BLaER1 treated with 17β-estradiol and CSF1 and Interleukin-3, amounts not matched to agents 10 nM and 100 nM (cell line): ENCODE data around the gene ERFL.
A peak's percentile ranks its signal among the peaks of the same experiment; 100 is the strongest.
"Not testable (repeated sequence)": the region's sequence is repeated elsewhere in the genome, so short reads cannot be mapped to it uniquely, and the experiment has no call there.

Experiments used
- H3K27ac ChIP-seq, 11 experiments: shearing (Covaris generic); formaldehyde crosslinking; 2 replicates each; pipeline ENCODE4 v1.8.1; 2022
- H3K27me3 ChIP-seq, 11 experiments: shearing (Covaris generic); formaldehyde crosslinking; 2 replicates each; pipeline ENCODE4 v1.8.1; 2022
- H3K36me3 ChIP-seq, 11 experiments: shearing (Covaris generic); formaldehyde crosslinking; 2 replicates each; pipeline ENCODE4 v1.8.1; 2022
- H3K4me1 ChIP-seq, 10 experiments: shearing (Covaris generic); formaldehyde crosslinking; 2 replicates each; pipeline ENCODE4 v1.8.1; 2022
- H3K4me2 ChIP-seq, 11 experiments: shearing (Covaris generic); formaldehyde crosslinking; 2 replicates each; pipeline ENCODE4 v1.8.1; 2022
- H3K4me3 ChIP-seq, 10 experiments: shearing (Covaris generic); formaldehyde crosslinking; 2 replicates each; pipeline ENCODE4 v1.8.1; 2022
- H3K9ac ChIP-seq, 11 experiments: shearing (Covaris generic); formaldehyde crosslinking; 2 replicates each; pipeline ENCODE4 v1.8.1; 2022
- H3K9me3 ChIP-seq, 11 experiments: shearing (Covaris generic); formaldehyde crosslinking; replicated peaks in 1 of 11; 2 replicates each; pipeline ENCODE4 v1.8.1; 2022
- H4K20me1 ChIP-seq, 11 experiments: shearing (Covaris generic); formaldehyde crosslinking; 2 replicates each; pipeline ENCODE4 v1.8.1; 2022
- Cebpa-rat ChIP-seq, 11 experiments: shearing (Covaris generic); IDR thresholded peaks; 2 replicates each; pipeline ENCODE4 v1.8.1; 2022

Gene ERFL

GRCh38 chr19:41951686-41952172 lies 23.5 kb upstream of the ERFL start:
- H3K4me2 ChIP-seq, result peak overlapping the region in 8 of 11 experiments; percentile 9 to 58 (median 32); a peak in 7 of 22 replicates

GRCh38 chr19:41947091-41947490 lies 18.8 kb upstream of the ERFL start:
- H3K27ac ChIP-seq, result no peak overlapping the region

More at GRCh38 chr19:41951686-41952172, 23.5 kb upstream of the ERFL start:
- H3K36me3 ChIP-seq, result peaks cover 0 to 18% (median 11%) of the 10 kb centered on the region in 11 experiments; a peak in 8 of 22 replicates
- H3K4me1 ChIP-seq, result peaks cover 0 to 21% (median 11%) of the 10 kb centered on the region in 10 experiments; a peak in 17 of 20 replicates
- H3K9ac ChIP-seq, result no peak overlapping the region
- no peaks in the 10 kb centered on the region for H3K27me3 ChIP-seq
- TF ChIP-seq Cebpa-rat (IDR thresholded peaks at IDR 0.05), result no peak
- H3K9me3 ChIP-seq, result no peaks in the 10 kb centered on the region
- H3K4me3 ChIP-seq, result no peak overlapping the region
- H4K20me1 ChIP-seq, result peaks cover 0 to 8% (median 1%) of the 10 kb centered on the region in 11 experiments; a peak in 7 of 22 replicates
- no peak overlapping the region for H3K27ac ChIP-seq

GRCh38 chr19:41945135-41945766 lies 17.0 kb upstream of the ERFL start:
- Histone ChIP-seq H3K9me3 (no peaks in the 10 kb centered on the region), H3K27ac (no peak overlapping the region), H3K27me3 (peaks cover 9 to 17% (median 16%) of the 10 kb centered on the region in 11 experiments; a peak in 21 of 22 replicates), H3K4me2 (peak overlapping the region; percentile 36 to 74 (median 54)), H3K4me1 (peaks cover 17 to 28% (median 23%) of the 10 kb centered on the region in 10 experiments), H3K9ac (0 out of 22 replicates have a peak overlapping the region, but pooled peaks of 2 of the 11 experiments have one; percentile 3 to 14), H3K36me3 (no peaks in the 10 kb centered on the region), H4K20me1 (no peaks in the 10 kb centered on the region), H3K4me3 (no peak overlapping the region)
- no peak for TF ChIP-seq Cebpa-rat (IDR thresholded peaks at IDR 0.05)

More at GRCh38 chr19:41947091-41947490, 18.8 kb upstream of the ERFL start:
- Histone ChIP-seq H3K4me2 (no peak overlapping the region), H3K27me3 (no peaks in the 10 kb centered on the region), H3K9ac (no peak overlapping the region), H3K9me3 (no peaks in the 10 kb centered on the region), H3K4me3 (no peak overlapping the region), H3K36me3 (no peaks in the 10 kb centered on the region), H3K4me1 (peaks cover 14 to 27% (median 20%) of the 10 kb centered on the region in 10 experiments), H4K20me1 (no peaks in the 10 kb centered on the region)
- no peak for TF ChIP-seq Cebpa-rat (IDR thresholded peaks at IDR 0.05)

- Histone ChIP-seq H3K4me1 (peaks cover 17 to 32% (median 27%) of the 10 kb centered on the region in 10 experiments), H3K4me3 (no peak overlapping the region), H3K4me2 (peak overlapping the region; percentile 36 to 74 (median 54); a peak in 16 of 22 replicates), H3K27me3 (peaks cover 9 to 24% (median 21%) of the 10 kb centered on the region in 11 experiments; a peak in 21 of 22 replicates), H3K9ac (no peak overlapping the region), H3K36me3 (no peaks in the 10 kb centered on the region), H4K20me1 (no peaks in the 10 kb centered on the region), H3K9me3 (no peaks in the 10 kb centered on the region), H3K27ac (no peak overlapping the region)
- no peak for TF ChIP-seq Cebpa-rat (IDR thresholded peaks at IDR 0.05)
Observed at GRCh38 chr19:41944336-41944735, 16.1 kb upstream of the ERFL start.

- TF ChIP-seq Cebpa-rat (IDR thresholded peaks at IDR 0.05), result no peak
- no peak overlapping the region for H3K27ac ChIP-seq
- H3K4me2 ChIP-seq, result peak overlapping the region in 10 of 11 experiments; percentile 82 to 97 (median 92); a peak in 15 of 22 replicates
- H3K9ac ChIP-seq, result peak overlapping the region in 4 of 11 experiments; percentile 80 to 85 (median 84); a peak in 6 of 22 replicates
- H4K20me1 ChIP-seq, result no peaks in the 10 kb centered on the region
- no peaks in the 10 kb centered on the region for H3K9me3 ChIP-seq
- peaks cover 20 to 39% (median 35%) of the 10 kb centered on the region in 11 experiments for H3K27me3 ChIP-seq
- H3K4me3 ChIP-seq, result no peak overlapping the region; a peak in 1 of 20 replicates
- no peaks in the 10 kb centered on the region for H3K36me3 ChIP-seq
- peaks cover 26 to 47% (median 40%) of the 10 kb centered on the region in 10 experiments for H3K4me1 ChIP-seq
Observed at GRCh38 chr19:41941410-41942202, 13.4 kb upstream of the ERFL start.

GRCh38 chr19:41940731-41941409 lies 12.6 kb upstream of the ERFL start:
- peak overlapping the region; percentile 61 to 75 (median 66) for H3K4me3 ChIP-seq
- H3K9me3 ChIP-seq, result no peaks in the 10 kb centered on the region
- peaks cover 27 to 47% (median 42%) of the 10 kb centered on the region in 11 experiments for H3K27me3 ChIP-seq
- TF ChIP-seq Cebpa-rat (IDR thresholded peaks at IDR 0.05), result no peak
- peak overlapping the region; percentile 72 to 90 (median 82) for H3K9ac ChIP-seq
- peak overlapping the region; percentile 82 to 97 (median 93) for H3K4me2 ChIP-seq
- H4K20me1 ChIP-seq, result no peaks in the 10 kb centered on the region
- H3K27ac ChIP-seq, result peak overlapping the region; percentile 50 to 92 (median 80)
- no peaks in the 10 kb centered on the region for H3K36me3 ChIP-seq
- H3K4me1 ChIP-seq, result peaks cover 26 to 49% (median 40%) of the 10 kb centered on the region in 10 experiments

- Histone ChIP-seq H4K20me1 (no peaks in the 10 kb centered on the region), H3K9ac (peak overlapping the region; percentile 72 to 91 (median 83)), H3K9me3 (no peaks in the 10 kb centered on the region), H3K36me3 (no peaks in the 10 kb centered on the region), H3K4me2 (peak overlapping the region; percentile 82 to 97 (median 93)), H3K27me3 (peaks cover 32 to 54% (median 50%) of the 10 kb centered on the region in 11 experiments), H3K27ac (peak overlapping the region; percentile 76 to 92 (median 84)), H3K4me1 (peaks cover 23 to 45% (median 35%) of the 10 kb centered on the region in 10 experiments), H3K4me3 (peak overlapping the region; percentile 61 to 75 (median 66))
- no peak for TF ChIP-seq Cebpa-rat (IDR thresholded peaks at IDR 0.05)
Observed at GRCh38 chr19:41939861-41940730, 11.8 kb upstream of the ERFL start.

- H3K4me2 ChIP-seq, result peak overlapping the region in 2 of 11 experiments; percentile 84 to 85; a peak in 4 of 22 replicates
- H4K20me1 ChIP-seq, H3K36me3 ChIP-seq, H3K9me3 ChIP-seq: not testable (repeated sequence)
- peak overlapping the region in 5 of 11 experiments; percentile 78 to 90 (median 84); a peak in 7 of 22 replicates for H3K9ac ChIP-seq
- peak overlapping the region in 1 of 11 experiments; percentile 92; a peak in 4 of 22 replicates for H3K27ac ChIP-seq
- H3K4me1 ChIP-seq, result peaks cover 23 to 45% (median 35%) of the 10 kb centered on the region in 10 experiments
- peaks cover 34 to 58% (median 53%) of the 10 kb centered on the region in 11 experiments for H3K27me3 ChIP-seq
- peak overlapping the region in 4 of 10 experiments; percentile 61 to 75 (median 68); a peak in 3 of 20 replicates for H3K4me3 ChIP-seq
Observed at GRCh38 chr19:41939209-41939608, 11.0 kb upstream of the ERFL start.
